Breast epithelium (tissue), 3 donors: ENCODE measurements around the gene OPHN1.

Experiments
- CTCF ChIP-seq, 3 donors: fragments of 450-650 bp; IDR thresholded peaks; one replicate each; pipeline ENCODE4 v1.5.1; 2016 to 2017; ENCODE audit warnings: antibody characterized with exemption in 3 of 3, mild to moderate bottlenecking in 3 of 3, moderate library complexity in 3 of 3
- POLR2A ChIP-seq: fragments of 450-650 bp; IDR thresholded peaks from one replicate; pipeline ENCODE4 v1.6.1; 2016; ENCODE audit warnings: antibody characterized with exemption, mild to moderate bottlenecking, moderate library complexity
- POLR2AphosphoS5 ChIP-seq, 3 donors: sonication (generic); formaldehyde crosslinking; IDR thresholded peaks; one replicate each; pipeline ENCODE4 v1.6.1; 2017; ENCODE audit warnings: antibody characterized with exemption in 3 of 3

- TF ChIP-seq CTCF (IDR thresholded peaks at IDR 0.05), result no peak
- TF ChIP-seq POLR2A, result no peak
- no peak for TF ChIP-seq POLR2AphosphoS5 (IDR thresholded peaks at IDR 0.05)
Measured at GRCh38 chrX:68232206-68232605, 201.1 kb downstream of the OPHN1 start.
